Measurements from ENCODE around the gene CCDC121. TPM values are rescaled to one million over a fixed set of nuclear protein-coding genes. Genes with fewer than 3 reads are reported as not detected.

CCDC121 gene
- total and polyA plus RNA-seq, 9 of the 15 experiments (the other 6 are each of a cell fraction or from before 2014, with no cell fraction given): 2.2 to 4.7 (median 4.1) TPM

DNA sequence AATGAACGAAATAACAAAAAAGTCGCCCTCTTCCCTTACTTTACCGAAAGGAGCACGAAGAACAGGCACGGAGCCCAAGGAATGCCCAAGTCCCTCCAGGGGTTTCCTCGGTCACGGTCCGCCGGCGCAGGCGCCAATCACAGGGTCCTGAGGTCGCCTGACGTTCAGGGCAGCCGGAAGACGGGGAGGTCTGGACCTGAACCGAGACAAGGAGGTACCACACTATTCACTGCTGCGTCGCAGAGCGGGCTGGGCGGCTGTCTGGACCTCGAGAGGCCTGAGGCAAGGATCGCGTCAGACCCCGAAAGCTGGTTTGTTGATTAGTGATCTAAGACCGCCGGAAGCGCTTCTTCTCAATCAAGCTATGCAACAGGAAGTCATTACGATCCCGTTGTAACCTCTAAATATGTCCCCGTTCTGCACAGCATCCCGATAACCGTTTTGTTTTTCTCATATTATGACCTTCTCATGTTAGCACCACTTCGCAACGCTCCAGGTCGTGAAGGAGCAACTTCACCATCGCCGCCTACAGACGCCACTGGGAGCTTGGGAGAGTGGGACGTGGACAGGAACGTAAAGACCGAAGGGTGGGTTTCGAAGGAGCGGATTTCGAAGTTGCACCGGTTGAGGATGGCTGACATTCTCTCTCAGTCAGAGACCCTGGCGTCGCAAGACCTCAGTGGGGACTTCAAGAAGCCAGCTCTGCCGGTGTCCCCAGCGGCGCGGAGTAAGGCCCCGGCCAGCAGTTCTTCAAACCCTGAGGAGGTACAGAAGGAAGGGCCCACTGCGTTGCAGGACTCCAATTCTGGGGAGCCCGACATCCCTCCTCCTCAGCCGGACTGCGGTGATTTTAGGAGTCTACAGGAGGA is 34.7 kb upstream of the CCDC121 start, which contains the start of the genes SLC4A1AP and SUPT7L (continued):
- TF ChIP-seq, protein P1, sequence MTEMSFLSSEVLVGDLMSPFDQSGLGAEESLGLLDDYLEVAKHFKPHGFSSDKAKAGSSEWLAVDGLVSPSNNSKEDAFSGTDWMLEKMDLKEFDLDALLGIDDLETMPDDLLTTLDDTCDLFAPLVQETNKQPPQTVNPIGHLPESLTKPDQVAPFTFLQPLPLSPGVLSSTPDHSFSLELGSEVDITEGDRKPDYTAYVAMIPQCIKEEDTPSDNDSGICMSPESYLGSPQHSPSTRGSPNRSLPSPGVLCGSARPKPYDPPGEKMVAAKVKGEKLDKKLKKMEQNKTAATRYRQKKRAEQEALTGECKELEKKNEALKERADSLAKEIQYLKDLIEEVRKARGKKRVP (CRISPR knock-in tag; IDR thresholded peaks at IDR 0.05): peak; percentile 14; the same call in 1 of the 2 replicates
- TF ChIP-seq POU5F1 (IDR thresholded peaks at IDR 0.05; ENCODE audit: borderline replicate concordance, low read depth, low read length, partially characterized antibody): no peak
- no peak; the same call in 1 of the 2 replicates for TF ChIP-seq ATF1 (CRISPR knock-in tag; IDR thresholded peaks at IDR 0.05)
- TF ChIP-seq ATF1 (tag; IDR thresholded peaks at IDR 0.05): peak; percentile 96
- TF ChIP-seq FOXP1 (CRISPR knock-in tag; IDR thresholded peaks at IDR 0.05): peak; percentile 83
- TF ChIP-seq SMAD1 (IDR thresholded peaks at IDR 0.05; ENCODE audit: low read depth, low read length, partially characterized antibody): peak; percentile 70
- TF ChIP-seq PHF8 (IDR thresholded peaks at IDR 0.05; ENCODE audit: borderline replicate concordance, low read length): peak; percentile 80; the same call in 1 of the 2 replicates
- TF ChIP-seq CREB1 (IDR thresholded peaks at IDR 0.05): peak; percentile 49; the same call in 1 of the 2 replicates
- peak; percentile 82 for TF ChIP-seq CREB1 (CRISPR knock-in tag; IDR thresholded peaks at IDR 0.05)
- TF ChIP-seq, protein P2, sequence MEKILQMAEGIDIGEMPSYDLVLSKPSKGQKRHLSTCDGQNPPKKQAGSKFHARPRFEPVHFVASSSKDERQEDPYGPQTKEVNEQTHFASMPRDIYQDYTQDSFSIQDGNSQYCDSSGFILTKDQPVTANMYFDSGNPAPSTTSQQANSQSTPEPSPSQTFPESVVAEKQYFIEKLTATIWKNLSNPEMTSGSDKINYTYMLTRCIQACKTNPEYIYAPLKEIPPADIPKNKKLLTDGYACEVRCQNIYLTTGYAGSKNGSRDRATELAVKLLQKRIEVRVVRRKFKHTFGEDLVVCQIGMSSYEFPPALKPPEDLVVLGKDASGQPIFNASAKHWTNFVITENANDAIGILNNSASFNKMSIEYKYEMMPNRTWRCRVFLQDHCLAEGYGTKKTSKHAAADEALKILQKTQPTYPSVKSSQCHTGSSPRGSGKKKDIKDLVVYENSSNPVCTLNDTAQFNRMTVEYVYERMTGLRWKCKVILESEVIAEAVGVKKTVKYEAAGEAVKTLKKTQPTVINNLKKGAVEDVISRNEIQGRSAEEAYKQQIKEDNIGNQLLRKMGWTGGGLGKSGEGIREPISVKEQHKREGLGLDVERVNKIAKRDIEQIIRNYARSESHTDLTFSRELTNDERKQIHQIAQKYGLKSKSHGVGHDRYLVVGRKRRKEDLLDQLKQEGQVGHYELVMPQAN (IDR thresholded peaks at IDR 0.05; ENCODE audit: borderline replicate concordance): peak; percentile 85
- TF ChIP-seq MTA1 (IDR thresholded peaks at IDR 0.05; ENCODE audit: borderline replicate concordance): peak; percentile 85; the same call in 1 of the 2 replicates
- no peak; the same call in 1 of the 2 replicates for TF ChIP-seq MEF2A (IDR thresholded peaks at IDR 0.05; ENCODE audit: control insufficient read depth, low read depth, low read length)
- no peak for TF ChIP-seq TGIF2 (CRISPR knock-in tag; IDR thresholded peaks at IDR 0.05)
- TF ChIP-seq FOXK2 (conservative IDR thresholded peaks at IDR 0.05 in 1 of 2, IDR thresholded peaks at IDR 0.05 in 1 of 2; ENCODE audit: low read depth in 2 of 2): peak; percentile 93 to 96
- TF ChIP-seq FOXA3 (CRISPR knock-in tag; conservative IDR thresholded peaks at IDR 0.05 in 1 of 2, IDR thresholded peaks at IDR 0.05 in 1 of 2): peak in 1 of 2 experiments; percentile 33; a peak in 1 of 4 replicates
- peak in 1 of 2 experiments; percentile 75; a peak in 3 of 4 replicates for TF ChIP-seq KDM1A (IDR thresholded peaks at IDR 0.05)
- TF ChIP-seq ZNF766 (CRISPR knock-in tag; conservative IDR thresholded peaks at IDR 0.05): peak; percentile 64; the same call in 1 of the 2 replicates
- no peak for TF ChIP-seq CHD4 (IDR thresholded peaks at IDR 0.05; ENCODE audit: insufficient read depth, insufficient replicate concordance, low read depth, low read length, poor library complexity, severe bottlenecking)
- 0 out of 2 replicates have a peak, but pooled peaks have one; percentile 23 for TF ChIP-seq NCOA6 (IDR thresholded peaks at IDR 0.05)
- 0 out of 2 replicates have a peak, but pooled peaks have one; percentile 57 for TF ChIP-seq ARID2 (IDR thresholded peaks at IDR 0.05)
- no peak for TF ChIP-seq FOXJ3 (CRISPR knock-in tag; IDR thresholded peaks at IDR 0.05)
- TF ChIP-seq SREBF2 (CRISPR knock-in tag; IDR thresholded peaks at IDR 0.05): peak; percentile 63; the same call in 1 of the 2 replicates
- TF ChIP-seq DNMT1 (IDR thresholded peaks at IDR 0.05): peak; percentile 96
- TF ChIP-seq HDAC3 (IDR thresholded peaks at IDR 0.05; ENCODE audit: borderline replicate concordance, partially characterized antibody): peak; percentile 82
- peak; percentile 61 to 100; a peak in 3 of 4 replicates for TF ChIP-seq TRIM24 (IDR thresholded peaks at IDR 0.05)
- TF ChIP-seq TAF1 (IDR thresholded peaks at IDR 0.05; ENCODE audit: control insufficient read depth, extremely low read depth, insufficient read depth, low read length, severe bottlenecking): peak; percentile 94

All from K562 (cell line).